Endothelial cell of umbilical vein (primary cell): ENCODE results near the gene GLDN. TPM values are rescaled to one million over a fixed set of nuclear protein-coding genes. Genes with fewer than 3 reads are reported as not detected.

ENCODE experiments used
- BruUV-seq: library from RNA; stranded (reverse); fragments of 400-500 nt; replicated peaks from 2 replicates; lab custom pipeline; 2021; lab: Mats Ljungman, UMichigan
- CTCF ChIA-PET: fragments of 300-600, 350-600 bp; sonication (Branson Sonifier 250); formaldehyde crosslinking; loops from one replicate; lab custom pipeline; 2021; ENCODE audit warnings: antibody characterized with exemption, inconsistent platforms; lab: Charles Lee
- POLR2A ChIA-PET: fragments of 300-600, 350-600 bp; sonication (Branson Sonifier 250); formaldehyde crosslinking; loops from one replicate; lab custom pipeline; 2021; ENCODE audit warnings: antibody characterized with exemption, inconsistent platforms; lab: Charles Lee
- DNase-seq: peaks from one replicate; pipeline ENCODE4 v3.0.0-alpha.2; 2011; ENCODE audit warnings: low read depth, low spot score
- FAIRE-seq: peaks from 2 replicates; lab custom pipeline; 2011; peaks lifted over from hg19 to GRCh38; lab: Jason Lieb, UNC
- H2AFZ ChIP-seq: 2 replicates; pipeline ENCODE4 v1.6.0; 2012; ENCODE audit warnings: low read depth, low read length, control low read depth, inconsistent platforms
- H3K27ac ChIP-seq: 2 replicates; pipeline ENCODE4 v1.5.1; 2011; ENCODE audit warnings: low read depth, mild to moderate bottlenecking, control low read depth, low read length, moderate library complexity; ENCODE audit not compliant: insufficient read depth
- H3K27me3 ChIP-seq, 2 experiments: 2 replicates each; pipeline versions ENCODE4 v1.6.0 to v1.6.1; 2011; ENCODE audit warnings: low read length in 2 of 2, mixed read lengths in 1 of 2; ENCODE audit not compliant: control insufficient read depth in 2 of 2, insufficient read depth in 2 of 2
- H3K36me3 ChIP-seq, 2 experiments: 2 replicates in 1 of 2; 3 replicates in 1 of 2; pipeline ENCODE4 v1.5.1; 2011; ENCODE audit warnings: low read length in 2 of 2, mild to moderate bottlenecking in 1 of 2, moderate library complexity in 1 of 2; ENCODE audit not compliant: control insufficient read depth in 2 of 2, insufficient read depth in 2 of 2; ENCODE audit errors: extremely low read depth in 1 of 2
- H3K4me1 ChIP-seq: 3 replicates; pipeline ENCODE4 v1.5.1; 2011; ENCODE audit warnings: mild to moderate bottlenecking, low read length; ENCODE audit not compliant: control insufficient read depth, insufficient read depth; ENCODE audit errors: extremely low read depth
- H3K4me2 ChIP-seq: 2 replicates; pipeline ENCODE4 v1.6.1; 2011; ENCODE audit warnings: low read length, control low read depth, mixed read lengths; ENCODE audit not compliant: insufficient read depth
- H3K4me3 ChIP-seq, 3 experiments: fragments of 200-600 bp in 1 of 3; sonication (generic), shearing (Covaris generic) in 1 of 3; replicated peaks in 1 of 3; 2 replicates each; pipeline ENCODE4 v1.5.1; 2011 to 2016; ENCODE audit warnings: control low read depth in 3 of 3, low read length in 3 of 3, mild to moderate bottlenecking in 2 of 3, inconsistent platforms in 1 of 3, low read depth in 1 of 3, moderate library complexity in 1 of 3; ENCODE audit not compliant: insufficient read depth in 1 of 3
- H3K79me2 ChIP-seq: 2 replicates; pipeline ENCODE4 v1.6.0; 2012; ENCODE audit warnings: low read length, inconsistent platforms; ENCODE audit not compliant: control insufficient read depth, insufficient read depth
- H3K9ac ChIP-seq: replicated peaks from 2 replicates; pipeline ENCODE3; 2011; ENCODE audit warnings: low read length, control low read depth; ENCODE audit not compliant: insufficient read depth; ENCODE audit errors: extremely low read depth
- H3K9me1 ChIP-seq: replicated peaks from 3 replicates; pipeline ENCODE4 v1.6.0; 2011; ENCODE audit warnings: mild to moderate bottlenecking, low read length; ENCODE audit not compliant: control insufficient read depth, insufficient read depth; ENCODE audit errors: extremely low read depth
- H3K9me3 ChIP-seq: replicated peaks from 2 replicates; pipeline ENCODE4 v1.5.1; 2012; ENCODE audit warnings: low read length, inconsistent platforms; ENCODE audit not compliant: control insufficient read depth, insufficient read depth
- H4K20me1 ChIP-seq: replicated peaks from 2 replicates; pipeline ENCODE3; 2011; ENCODE audit warnings: mild to moderate bottlenecking, low read length; ENCODE audit not compliant: control insufficient read depth, insufficient read depth; ENCODE audit errors: extremely low read depth
- EZH2 ChIP-seq: IDR thresholded peaks from 2 replicates; pipeline ENCODE4 v1.6.1; 2012; ENCODE audit warnings: borderline replicate concordance, low read depth, mild to moderate bottlenecking, moderate library complexity, low read length, inconsistent platforms; ENCODE audit not compliant: severe bottlenecking
- FOS ChIP-seq: IDR thresholded peaks from 2 replicates; pipeline ENCODE4 v1.6.1; 2011; ENCODE audit warnings: mild to moderate bottlenecking, low read length, moderate library complexity, borderline replicate concordance; ENCODE audit not compliant: insufficient read depth
- GATA2 ChIP-seq: IDR thresholded peaks from 2 replicates; pipeline ENCODE4 v1.7.0; 2011; ENCODE audit warnings: low read depth, mild to moderate bottlenecking, moderate library complexity, mixed read lengths, low read length; ENCODE audit not compliant: insufficient read length, insufficient read depth
- JUN ChIP-seq: IDR thresholded peaks from 2 replicates; pipeline ENCODE4 v1.6.1; 2011; ENCODE audit warnings: borderline replicate concordance, low read depth; ENCODE audit not compliant: insufficient read length, insufficient read depth
- MYC ChIP-seq: IDR thresholded peaks from one replicate; pipeline ENCODE4 v1.6.1; 2011; ENCODE audit warnings: mild to moderate bottlenecking, low read depth, low read length
- POLR2A ChIP-seq: IDR thresholded peaks from 2 replicates; pipeline ENCODE4 v1.6.1; 2012; ENCODE audit warnings: low read depth, mild to moderate bottlenecking, control low read depth, low read length
- POLR2AphosphoS5 ChIP-seq: IDR thresholded peaks from 2 replicates; pipeline ENCODE4 v1.6.1; 2012; ENCODE audit warnings: low read depth, mild to moderate bottlenecking, control low read depth, low read length, moderate library complexity; ENCODE audit not compliant: insufficient read depth
- dilution Hi-C: fragments of 300-500 bp; cut with MboI; formaldehyde crosslinking; loops from one replicate; pipeline ENCODE4 v1.15.0; 2019; ENCODE audit warnings: low sequenced_read_pairs; ENCODE audit not compliant: extremely low pct_ligation_motif_present
- intact Hi-C: fragments of 100-400 bp; cut with micrococcal nuclease; formaldehyde crosslinking; loops from one replicate; pipeline ENCODE4 v1.10.0; 2022
- polyA plus RNA-seq, 4 experiments: library from polyadenylated mRNA; depleted of rRNA in 3 of 4; stranded (reverse) in 3 of 4; unstranded in 1 of 4; fragments of >200 nt; gene quantifications; 2 replicates each; pipeline versions ENCODE4 v1.2.1 to v1.2.3, GENCODE V29; 2011 to 2012; ENCODE audit warnings: missing spikeins in 1 of 4
- total RNA-seq: library from RNA; stranded (reverse); gene quantifications from 2 replicates; pipeline ENCODE4 v1.2.3, GENCODE V29; 2021
- TF ChIP-seq, protein P1 (sequence below): IDR thresholded peaks from 2 replicates; pipeline ENCODE4 v1.6.1; 2011; ENCODE audit not compliant: insufficient read depth, insufficient read length
- TF ChIP-seq, protein P2 (sequence below), 2 donors: IDR thresholded peaks; 1 replicate in 1 of 2; 2 replicates in 1 of 2; pipeline ENCODE4 v1.5.1; 2011; ENCODE audit warnings: low read length in 2 of 2, mild to moderate bottlenecking in 2 of 2, moderate library complexity in 2 of 2, control low read depth in 1 of 2, inconsistent platforms in 1 of 2, low read depth in 1 of 2; ENCODE audit not compliant: insufficient read depth in 1 of 2; ENCODE audit errors: extremely low read depth in 1 of 2

Gene GLDN
- total and polyA plus RNA-seq, 2 donors (not counting 3 experiments of a cell fraction or from before 2014, with no cell fraction given): not detected

DNA sequence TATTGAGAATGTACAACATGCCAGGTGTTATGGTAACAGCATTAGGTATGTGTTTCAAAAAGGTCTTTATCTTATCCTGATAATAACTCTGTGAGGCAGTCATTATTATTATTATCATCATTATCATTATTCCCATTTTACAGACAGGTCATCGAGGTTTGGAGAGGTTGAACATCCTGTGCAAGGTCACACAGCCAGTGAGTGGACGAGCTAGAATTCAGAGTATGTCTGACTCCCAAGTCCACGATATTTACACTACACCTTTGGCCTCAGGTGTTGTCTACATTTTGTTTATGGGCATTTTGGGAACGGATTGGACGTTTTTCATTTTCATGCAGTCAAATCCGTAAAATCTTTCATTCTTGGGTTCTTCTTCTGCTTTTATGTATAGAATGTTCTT, 24.0 kb downstream of the GLDN start:
- no peaks in the 10 kb centered on the region for H3K9me3 ChIP-seq
- H3K79me2 ChIP-seq: no peaks in the 10 kb centered on the region
- no peak overlapping the region for H3K27ac ChIP-seq
- H3K9ac ChIP-seq: no peak overlapping the region
- H3K9me1 ChIP-seq: no peaks in the 10 kb centered on the region
- H3K4me3 ChIP-seq: no peak overlapping the region
- no peaks in the 10 kb centered on the region for H4K20me1 ChIP-seq
- dilution Hi-C loops: no loop called here
- DNase-seq (no peak), FAIRE-seq (no peak)
- BruUV-seq: no TSS peak
- no peak overlapping the region for H3K4me2 ChIP-seq
- intact Hi-C loops: no loop called here
- no peak overlapping the region for H2AFZ ChIP-seq
- H3K36me3 ChIP-seq: no peaks in the 10 kb centered on the region
- TF ChIP-seq JUN (no peak), EZH2 (no peak), POLR2AphosphoS5 (no peak), FOS (no peak), GATA2 (no peak), MYC (no peak), POLR2A (no peak)
- TF ChIP-seq, protein P1, sequence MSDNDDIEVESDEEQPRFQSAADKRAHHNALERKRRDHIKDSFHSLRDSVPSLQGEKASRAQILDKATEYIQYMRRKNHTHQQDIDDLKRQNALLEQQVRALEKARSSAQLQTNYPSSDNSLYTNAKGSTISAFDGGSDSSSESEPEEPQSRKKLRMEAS: no peak
- TF ChIP-seq, protein P2, sequence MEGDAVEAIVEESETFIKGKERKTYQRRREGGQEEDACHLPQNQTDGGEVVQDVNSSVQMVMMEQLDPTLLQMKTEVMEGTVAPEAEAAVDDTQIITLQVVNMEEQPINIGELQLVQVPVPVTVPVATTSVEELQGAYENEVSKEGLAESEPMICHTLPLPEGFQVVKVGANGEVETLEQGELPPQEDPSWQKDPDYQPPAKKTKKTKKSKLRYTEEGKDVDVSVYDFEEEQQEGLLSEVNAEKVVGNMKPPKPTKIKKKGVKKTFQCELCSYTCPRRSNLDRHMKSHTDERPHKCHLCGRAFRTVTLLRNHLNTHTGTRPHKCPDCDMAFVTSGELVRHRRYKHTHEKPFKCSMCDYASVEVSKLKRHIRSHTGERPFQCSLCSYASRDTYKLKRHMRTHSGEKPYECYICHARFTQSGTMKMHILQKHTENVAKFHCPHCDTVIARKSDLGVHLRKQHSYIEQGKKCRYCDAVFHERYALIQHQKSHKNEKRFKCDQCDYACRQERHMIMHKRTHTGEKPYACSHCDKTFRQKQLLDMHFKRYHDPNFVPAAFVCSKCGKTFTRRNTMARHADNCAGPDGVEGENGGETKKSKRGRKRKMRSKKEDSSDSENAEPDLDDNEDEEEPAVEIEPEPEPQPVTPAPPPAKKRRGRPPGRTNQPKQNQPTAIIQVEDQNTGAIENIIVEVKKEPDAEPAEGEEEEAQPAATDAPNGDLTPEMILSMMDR (IDR thresholded peaks at IDR 0.05; ENCODE audit: extremely low read depth in 1 of 2, insufficient read depth in 1 of 2, low read depth in 1 of 2, low read length in 2 of 2): no peak
- H3K27me3 ChIP-seq: peaks cover 66 to 81% of the 10 kb centered on the region in 2 experiments
- POLR2A ChIA-PET: no interaction called here
- CTCF ChIA-PET: interaction anchor here (0.9 to 2.9 kb wide), 8 partner anchors 9 to 232 kb away, joined by 3 to 9 read pairs (median 5); no protein-coding TSS in a partner anchor
- no peaks in the 10 kb centered on the region for H3K4me1 ChIP-seq
